Measurements from ENCODE around the gene KDM8.
"Not testable (repeated sequence)": the region's sequence is repeated elsewhere in the genome, so short reads cannot be mapped to it uniquely, and the experiment has no call there.

Gene KDM8

GRCh38 chr16:27191352-27191924, 11.9 kb upstream of the KDM8 start:
- DNase-seq (ENCODE audit: low read depth, low spot score): no peak

GRCh38 chr16:27193300-27193990, 9.9 kb upstream of the KDM8 start:
- no peak for DNase-seq (ENCODE audit: low read depth, low spot score)

- DNase-seq (ENCODE audit: low read depth, low spot score): no peak
These were observed 8.1 kb upstream of the KDM8 start for GRCh38 chr16:27195076-27195741.

- DNase-seq (ENCODE audit: low read depth, low spot score): no peak
These were observed 7.3 kb upstream of the KDM8 start for GRCh38 chr16:27195941-27196595.

- no peak for DNase-seq (ENCODE audit: low read depth, low spot score)
These were observed 6.3 kb upstream of the KDM8 start for GRCh38 chr16:27197004-27197403.

- no peak for DNase-seq (ENCODE audit: low read depth, low spot score)
These were observed 4.7 kb upstream of the KDM8 start for GRCh38 chr16:27198451-27199234.

GRCh38 chr16:27199235-27199586, 4.1 kb upstream of the KDM8 start:
- no peak for DNase-seq (ENCODE audit: low read depth, low spot score)

- no peak for DNase-seq (ENCODE audit: low read depth, low spot score)
These were observed 3.6 kb upstream of the KDM8 start for GRCh38 chr16:27199736-27200135.

- not testable (repeated sequence) for DNase-seq (ENCODE audit: low read depth, low spot score)
These were observed 2.4 kb upstream of the KDM8 start for GRCh38 chr16:27200914-27201313.

- DNase-seq (ENCODE audit: low read depth, low spot score): no peak
These were observed 311 bp upstream of the KDM8 start for GRCh38 chr16:27202923-27203506.

GRCh38 chr16:27204312-27204915, 1.1 kb downstream of the KDM8 start:
- DNase-seq (ENCODE audit: low read depth, low spot score): no peak

- no peak for DNase-seq (ENCODE audit: low read depth, low spot score)
These were observed 2.2 kb downstream of the KDM8 start for GRCh38 chr16:27205423-27206065.

- not testable (repeated sequence) for DNase-seq (ENCODE audit: low read depth, low spot score)
These were observed 3.8 kb downstream of the KDM8 start for GRCh38 chr16:27207121-27207520.

GRCh38 chr16:27208081-27208680, 4.9 kb downstream of the KDM8 start:
- no peak for DNase-seq (ENCODE audit: low read depth, low spot score)

GRCh38 chr16:27208796-27209195, 5.5 kb downstream of the KDM8 start:
- DNase-seq (ENCODE audit: low read depth, low spot score): no peak

- DNase-seq (ENCODE audit: low read depth, low spot score): no peak
These were observed 6.3 kb downstream of the KDM8 start for GRCh38 chr16:27209591-27209990.

- no peak for DNase-seq (ENCODE audit: low read depth, low spot score)
These were observed 6.8 kb downstream of the KDM8 start for GRCh38 chr16:27210174-27210573.

- no peak for DNase-seq (ENCODE audit: low read depth, low spot score)
These were observed 7.7 kb downstream of the KDM8 start for GRCh38 chr16:27211026-27211425.

GRCh38 chr16:27214084-27214961, 11.0 kb downstream of the KDM8 start:
- no peak for DNase-seq (ENCODE audit: low read depth, low spot score)

Measured in smooth muscle cell of the brain vasculature (primary cell).